ENCODE data around the gene ATIC. TPM values are rescaled to one million over a fixed set of nuclear protein-coding genes. Genes with fewer than 3 reads are reported as not detected.

Gene ATIC
- total RNA-seq, 4 donors from 2014 or later = 20.5 to 57.6 (median 29.8) TPM

- DNase-seq = no peak
- Histone ChIP-seq H3K27ac (no peak overlapping the region), H3K4me3 (no peak overlapping the region), H3K4me1 (no peaks in the 10 kb centered on the region), H3K27me3 (no peaks in the 10 kb centered on the region), H3K9me3 (no peaks in the 10 kb centered on the region), H3K36me3 (peaks cover 0 to 3% of the 10 kb centered on the region in 2 donors)
- intact Hi-C loops (cut with DNase I; ENCODE audit: low total_unique reads) = no loop called here
- no peak for TF ChIP-seq POLR2A (IDR thresholded peaks at IDR 0.05)
- TF ChIP-seq, protein P1, sequence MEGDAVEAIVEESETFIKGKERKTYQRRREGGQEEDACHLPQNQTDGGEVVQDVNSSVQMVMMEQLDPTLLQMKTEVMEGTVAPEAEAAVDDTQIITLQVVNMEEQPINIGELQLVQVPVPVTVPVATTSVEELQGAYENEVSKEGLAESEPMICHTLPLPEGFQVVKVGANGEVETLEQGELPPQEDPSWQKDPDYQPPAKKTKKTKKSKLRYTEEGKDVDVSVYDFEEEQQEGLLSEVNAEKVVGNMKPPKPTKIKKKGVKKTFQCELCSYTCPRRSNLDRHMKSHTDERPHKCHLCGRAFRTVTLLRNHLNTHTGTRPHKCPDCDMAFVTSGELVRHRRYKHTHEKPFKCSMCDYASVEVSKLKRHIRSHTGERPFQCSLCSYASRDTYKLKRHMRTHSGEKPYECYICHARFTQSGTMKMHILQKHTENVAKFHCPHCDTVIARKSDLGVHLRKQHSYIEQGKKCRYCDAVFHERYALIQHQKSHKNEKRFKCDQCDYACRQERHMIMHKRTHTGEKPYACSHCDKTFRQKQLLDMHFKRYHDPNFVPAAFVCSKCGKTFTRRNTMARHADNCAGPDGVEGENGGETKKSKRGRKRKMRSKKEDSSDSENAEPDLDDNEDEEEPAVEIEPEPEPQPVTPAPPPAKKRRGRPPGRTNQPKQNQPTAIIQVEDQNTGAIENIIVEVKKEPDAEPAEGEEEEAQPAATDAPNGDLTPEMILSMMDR (IDR thresholded peaks at IDR 0.05) = no peak
Observed at GRCh38 chr2:215386566-215386965, 74.7 kb downstream of the ATIC start.

DNA sequence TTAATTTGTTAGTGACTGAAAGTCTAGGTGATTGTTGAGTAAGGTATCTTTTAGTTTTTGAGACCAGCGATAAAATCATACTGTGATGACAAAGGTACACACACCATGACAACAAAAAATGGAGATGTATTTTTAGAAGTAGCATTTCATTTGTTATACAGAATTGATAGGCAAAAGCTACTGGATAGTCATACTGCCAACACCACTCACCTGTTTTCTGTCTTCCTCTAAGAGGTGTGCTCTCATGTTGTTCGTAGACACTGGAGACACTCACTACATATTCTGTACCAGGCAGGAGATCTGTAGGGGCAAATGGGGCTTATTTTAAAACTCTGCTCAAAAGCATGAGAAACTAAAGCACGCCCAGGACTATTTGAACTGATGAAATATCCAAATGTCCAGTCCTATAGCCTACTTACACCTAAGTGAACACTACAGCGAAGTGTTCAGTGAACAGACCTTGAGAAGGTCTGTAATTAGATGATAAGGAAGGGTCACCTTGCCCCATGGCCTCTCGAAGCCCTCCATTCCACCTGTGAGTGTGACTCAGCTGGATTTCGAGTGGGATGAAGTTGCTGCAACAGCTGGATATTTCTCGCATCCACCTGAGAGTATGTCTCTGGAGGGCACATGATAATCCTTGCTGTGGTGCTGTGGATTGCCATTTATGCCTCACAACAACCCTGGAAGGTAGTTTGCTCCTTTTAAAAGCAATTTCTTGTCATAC, 76.3 kb downstream of the ATIC start:
- no peak for DNase-seq
- Histone ChIP-seq H3K4me3 (no peak overlapping the region), H3K27me3 (no peaks in the 10 kb centered on the region), H3K27ac (no peak overlapping the region), H3K36me3 (peaks cover 0 to 3% of the 10 kb centered on the region in 2 donors), H3K9me3 (no peaks in the 10 kb centered on the region), H3K4me1 (no peaks in the 10 kb centered on the region)
- TF ChIP-seq, protein P1 (IDR thresholded peaks at IDR 0.05) = no peak
- intact Hi-C loops (cut with DNase I; ENCODE audit: low total_unique reads) = no loop called here

GRCh38 chr2:215390550-215390913, 78.7 kb downstream of the ATIC start:
- H3K36me3 ChIP-seq = peaks cover 0 to 3% of the 10 kb centered on the region in 2 donors
- intact Hi-C loops (cut with DNase I; ENCODE audit: low total_unique reads) = no loop called here
- TF ChIP-seq POLR2A (IDR thresholded peaks at IDR 0.05) = no peak
- TF ChIP-seq, protein P1 (IDR thresholded peaks at IDR 0.05) = no peak
- no peaks in the 10 kb centered on the region for H3K4me1 ChIP-seq
- no peak overlapping the region for H3K27ac ChIP-seq
- no peak overlapping the region for H3K4me3 ChIP-seq
- no peaks in the 10 kb centered on the region for H3K9me3 ChIP-seq
- DNase-seq = no peak
- no peaks in the 10 kb centered on the region for H3K27me3 ChIP-seq

GRCh38 chr2:215391531-215391930, 79.7 kb downstream of the ATIC start:
- H3K27me3 ChIP-seq = no peaks in the 10 kb centered on the region
- peaks cover 0 to 3% of the 10 kb centered on the region in 2 donors for H3K36me3 ChIP-seq
- no peak overlapping the region for H3K27ac ChIP-seq
- H3K4me3 ChIP-seq = no peak overlapping the region
- DNase-seq = no peak
- no peaks in the 10 kb centered on the region for H3K4me1 ChIP-seq
- H3K9me3 ChIP-seq = no peaks in the 10 kb centered on the region
- TF ChIP-seq, protein P1 (IDR thresholded peaks at IDR 0.05) = no peak
- TF ChIP-seq POLR2A (IDR thresholded peaks at IDR 0.05) = no peak
- intact Hi-C loops (cut with DNase I; ENCODE audit: low total_unique reads) = no loop called here

- no peaks in the 10 kb centered on the region for H3K27me3 ChIP-seq
- no peak overlapping the region for H3K27ac ChIP-seq
- no peaks in the 10 kb centered on the region for H3K9me3 ChIP-seq
- intact Hi-C loops (cut with DNase I; ENCODE audit: low total_unique reads) = no loop called here
- no peaks in the 10 kb centered on the region for H3K4me1 ChIP-seq
- peaks cover 0 to 3% of the 10 kb centered on the region in 2 donors for H3K36me3 ChIP-seq
- no peak overlapping the region for H3K4me3 ChIP-seq
- no peak for DNase-seq
- TF ChIP-seq, protein P1 (IDR thresholded peaks at IDR 0.05) = no peak
- no peak for TF ChIP-seq POLR2A (IDR thresholded peaks at IDR 0.05)
Observed at GRCh38 chr2:215392164-215392563, 80.3 kb downstream of the ATIC start.

Measured in uterus (tissue), 4 donors.